NB4 (cell line): Measurements from ENCODE around the gene FHIT.

Source experiments
- POLR2A ChIP-seq: IDR thresholded peaks from 2 replicates; pipeline ENCODE4 v1.6.1; 2011; ENCODE audit warnings: mild to moderate bottlenecking; ENCODE audit not compliant: insufficient read length; ENCODE audit errors: extremely low read depth
- TF ChIP-seq, protein P1 (sequence below): IDR thresholded peaks from 2 replicates; pipeline ENCODE4 v1.6.1; 2011; ENCODE audit warnings: low read depth, low read length
- TF ChIP-seq, protein P2 (sequence below): IDR thresholded peaks from one replicate; pipeline ENCODE4 v1.5.1; 2012; ENCODE audit warnings: low read depth, low read length

DNA sequence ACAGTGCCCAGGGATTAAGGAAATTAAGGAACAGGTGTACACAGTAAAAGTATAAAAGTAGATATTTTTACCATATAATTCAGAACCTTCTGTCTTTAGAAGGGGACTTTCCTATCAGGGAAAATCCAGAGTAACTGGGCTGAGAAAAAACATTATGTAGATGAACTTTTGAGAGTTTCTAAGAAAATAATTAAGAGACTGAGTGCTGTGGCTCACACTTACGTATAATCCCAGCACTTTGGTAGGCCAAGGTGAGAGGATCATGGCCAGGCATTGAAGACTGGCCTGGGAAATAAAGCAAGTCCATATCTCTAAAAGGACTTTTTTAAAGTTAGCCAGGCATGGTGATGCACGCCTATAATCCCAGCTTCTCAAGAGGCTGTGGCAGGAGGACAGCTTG is 1021.8 kb downstream of the FHIT start:
- TF ChIP-seq, protein P1, sequence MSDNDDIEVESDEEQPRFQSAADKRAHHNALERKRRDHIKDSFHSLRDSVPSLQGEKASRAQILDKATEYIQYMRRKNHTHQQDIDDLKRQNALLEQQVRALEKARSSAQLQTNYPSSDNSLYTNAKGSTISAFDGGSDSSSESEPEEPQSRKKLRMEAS, result no peak
- TF ChIP-seq, protein P2, sequence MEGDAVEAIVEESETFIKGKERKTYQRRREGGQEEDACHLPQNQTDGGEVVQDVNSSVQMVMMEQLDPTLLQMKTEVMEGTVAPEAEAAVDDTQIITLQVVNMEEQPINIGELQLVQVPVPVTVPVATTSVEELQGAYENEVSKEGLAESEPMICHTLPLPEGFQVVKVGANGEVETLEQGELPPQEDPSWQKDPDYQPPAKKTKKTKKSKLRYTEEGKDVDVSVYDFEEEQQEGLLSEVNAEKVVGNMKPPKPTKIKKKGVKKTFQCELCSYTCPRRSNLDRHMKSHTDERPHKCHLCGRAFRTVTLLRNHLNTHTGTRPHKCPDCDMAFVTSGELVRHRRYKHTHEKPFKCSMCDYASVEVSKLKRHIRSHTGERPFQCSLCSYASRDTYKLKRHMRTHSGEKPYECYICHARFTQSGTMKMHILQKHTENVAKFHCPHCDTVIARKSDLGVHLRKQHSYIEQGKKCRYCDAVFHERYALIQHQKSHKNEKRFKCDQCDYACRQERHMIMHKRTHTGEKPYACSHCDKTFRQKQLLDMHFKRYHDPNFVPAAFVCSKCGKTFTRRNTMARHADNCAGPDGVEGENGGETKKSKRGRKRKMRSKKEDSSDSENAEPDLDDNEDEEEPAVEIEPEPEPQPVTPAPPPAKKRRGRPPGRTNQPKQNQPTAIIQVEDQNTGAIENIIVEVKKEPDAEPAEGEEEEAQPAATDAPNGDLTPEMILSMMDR, result no peak
- TF ChIP-seq POLR2A, result no peak
